ENCODE results near the gene SNORC.

DNA sequence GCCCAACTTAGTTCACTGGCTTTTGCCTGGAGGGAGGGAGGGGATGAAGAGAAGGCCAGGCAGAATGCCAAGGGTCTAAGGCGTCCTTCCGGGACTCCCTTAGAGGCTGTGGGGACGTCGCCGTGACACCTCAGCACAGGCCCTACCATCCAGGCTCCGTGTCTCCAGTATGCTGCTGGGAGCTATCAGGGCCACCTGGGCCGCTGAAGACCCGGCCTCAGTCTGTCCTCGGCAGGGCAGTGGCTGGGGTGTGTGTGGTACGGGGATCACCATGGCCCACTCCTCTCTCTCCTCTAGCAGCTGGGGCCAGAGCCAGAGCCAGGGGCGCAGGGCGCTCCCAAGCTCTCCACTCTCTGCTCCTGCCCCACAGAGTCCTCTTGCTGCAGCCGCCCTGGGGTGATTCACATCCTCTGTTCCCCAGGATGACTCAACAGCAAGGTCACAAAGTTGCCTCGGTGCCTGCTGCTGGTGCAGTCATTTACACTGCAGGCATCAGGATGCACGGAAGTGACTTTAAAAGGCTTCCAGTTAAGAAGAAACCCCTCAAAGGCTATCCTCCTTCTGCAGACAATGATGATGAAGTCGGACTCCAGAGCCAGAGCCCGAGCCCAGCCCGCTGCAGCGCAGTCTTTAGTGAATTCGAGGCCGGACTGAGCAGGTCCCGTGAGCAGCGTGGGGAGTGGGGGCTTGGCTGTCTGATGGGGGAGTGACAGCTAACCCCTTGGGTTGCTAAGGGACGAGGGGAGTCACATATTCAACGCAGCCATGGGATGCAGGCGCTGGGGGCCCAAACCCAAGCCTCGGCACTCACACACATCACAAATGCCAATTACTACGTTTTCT lies 31.9 kb downstream of the SNORC start:
- TF ChIP-seq, protein P1, sequence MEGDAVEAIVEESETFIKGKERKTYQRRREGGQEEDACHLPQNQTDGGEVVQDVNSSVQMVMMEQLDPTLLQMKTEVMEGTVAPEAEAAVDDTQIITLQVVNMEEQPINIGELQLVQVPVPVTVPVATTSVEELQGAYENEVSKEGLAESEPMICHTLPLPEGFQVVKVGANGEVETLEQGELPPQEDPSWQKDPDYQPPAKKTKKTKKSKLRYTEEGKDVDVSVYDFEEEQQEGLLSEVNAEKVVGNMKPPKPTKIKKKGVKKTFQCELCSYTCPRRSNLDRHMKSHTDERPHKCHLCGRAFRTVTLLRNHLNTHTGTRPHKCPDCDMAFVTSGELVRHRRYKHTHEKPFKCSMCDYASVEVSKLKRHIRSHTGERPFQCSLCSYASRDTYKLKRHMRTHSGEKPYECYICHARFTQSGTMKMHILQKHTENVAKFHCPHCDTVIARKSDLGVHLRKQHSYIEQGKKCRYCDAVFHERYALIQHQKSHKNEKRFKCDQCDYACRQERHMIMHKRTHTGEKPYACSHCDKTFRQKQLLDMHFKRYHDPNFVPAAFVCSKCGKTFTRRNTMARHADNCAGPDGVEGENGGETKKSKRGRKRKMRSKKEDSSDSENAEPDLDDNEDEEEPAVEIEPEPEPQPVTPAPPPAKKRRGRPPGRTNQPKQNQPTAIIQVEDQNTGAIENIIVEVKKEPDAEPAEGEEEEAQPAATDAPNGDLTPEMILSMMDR (IDR thresholded peaks at IDR 0.05) = no peak
- no peak for TF ChIP-seq POLR2A (IDR thresholded peaks at IDR 0.05)

Measured in body of pancreas (tissue), 4 donors.